Rectal smooth muscle tissue (tissue), 1 donor: ENCODE results near the gene ZFP3.
"Not testable (repeated sequence)": the region's sequence is repeated elsewhere in the genome, so short reads cannot be mapped to it uniquely, and the experiment has no call there.

Experiments used
- H3K27ac ChIP-seq: one replicate; pipeline ENCODE4 v1.7.0; 2013; ENCODE audit warnings: low read depth, low read length, inconsistent platforms
- H3K27me3 ChIP-seq: one replicate; pipeline ENCODE4 v1.7.0; 2013; ENCODE audit warnings: low read length; ENCODE audit not compliant: control insufficient read depth, insufficient read depth
- H3K36me3 ChIP-seq: one replicate; pipeline ENCODE4 v1.7.0; 2013; ENCODE audit warnings: low read length; ENCODE audit not compliant: control insufficient read depth, insufficient read depth
- H3K4me1 ChIP-seq: one replicate; pipeline ENCODE4 v1.7.0; 2013; ENCODE audit warnings: low read length; ENCODE audit not compliant: control insufficient read depth, insufficient read depth
- H3K4me3 ChIP-seq: one replicate; pipeline ENCODE4 v1.7.0; 2013; ENCODE audit warnings: low read length
- H3K9ac ChIP-seq: one replicate; pipeline ENCODE4 v1.7.0; 2013; ENCODE audit warnings: low read length

The ZFP3 gene

DNA sequence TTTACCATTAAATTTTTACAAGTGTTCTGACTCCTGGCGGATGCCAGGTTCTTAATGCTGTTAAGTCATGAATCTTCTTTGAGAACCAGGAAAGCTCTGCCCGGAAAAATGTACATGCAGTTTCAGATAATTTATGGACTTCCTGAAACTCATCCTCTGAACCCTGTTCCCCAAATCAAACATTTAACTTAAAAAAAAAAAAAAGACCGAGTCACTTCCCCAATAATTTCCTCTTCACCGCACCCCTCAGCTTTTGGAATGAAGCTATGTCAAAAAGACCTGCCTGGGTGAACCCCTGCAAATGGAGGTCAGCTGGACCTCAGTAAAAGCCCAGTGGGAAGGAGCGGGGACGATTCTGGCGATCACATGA, 18.4 kb downstream of the ZFP3 start:
- Histone ChIP-seq H3K4me1 (no peaks in the 10 kb centered on the region), H3K27ac (no peak overlapping the region), H3K27me3 (no peaks in the 10 kb centered on the region), H3K36me3 (peaks cover 8% of the 10 kb centered on the region), H3K9ac (peak overlapping the region; percentile 35), H3K4me3 (peak overlapping the region; percentile 73)

GRCh38 chr17:5097101-5097834, 19.0 kb downstream of the ZFP3 start:
- H3K9ac ChIP-seq = peak overlapping the region; percentile 35
- peak overlapping the region; percentile 73 for H3K4me3 ChIP-seq
- no peaks in the 10 kb centered on the region for H3K27me3 ChIP-seq
- H3K36me3 ChIP-seq = peaks cover 3% of the 10 kb centered on the region
- H3K27ac ChIP-seq = peak overlapping the region; percentile 33
- H3K4me1 ChIP-seq = no peaks in the 10 kb centered on the region

DNA sequence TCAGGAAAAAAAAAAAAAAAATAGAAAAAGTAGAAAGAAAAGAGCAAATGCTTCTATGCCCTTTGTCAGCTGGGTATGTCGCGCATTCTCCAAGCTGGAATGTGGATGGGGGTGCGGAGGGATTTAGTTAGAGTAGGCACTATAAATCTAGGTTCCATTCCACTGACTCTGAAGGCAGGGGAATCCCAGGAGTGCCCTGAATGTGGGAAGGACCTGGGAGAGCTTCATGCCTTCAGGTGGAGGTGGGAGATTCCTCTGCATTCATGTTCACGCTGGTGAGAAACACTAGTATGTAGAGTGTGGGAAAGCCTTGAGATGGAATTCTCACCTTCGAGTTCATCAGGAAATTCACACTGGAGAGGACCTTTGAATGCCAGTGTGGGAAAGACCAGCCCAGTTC, 21.0 kb downstream of the ZFP3 start:
- no peak overlapping the region for H3K27ac ChIP-seq
- no peaks in the 10 kb centered on the region for H3K4me1 ChIP-seq
- no peak overlapping the region for H3K4me3 ChIP-seq
- H3K27me3 ChIP-seq = no peaks in the 10 kb centered on the region
- H3K36me3 ChIP-seq = no peaks in the 10 kb centered on the region
- H3K9ac ChIP-seq = no peak overlapping the region

DNA sequence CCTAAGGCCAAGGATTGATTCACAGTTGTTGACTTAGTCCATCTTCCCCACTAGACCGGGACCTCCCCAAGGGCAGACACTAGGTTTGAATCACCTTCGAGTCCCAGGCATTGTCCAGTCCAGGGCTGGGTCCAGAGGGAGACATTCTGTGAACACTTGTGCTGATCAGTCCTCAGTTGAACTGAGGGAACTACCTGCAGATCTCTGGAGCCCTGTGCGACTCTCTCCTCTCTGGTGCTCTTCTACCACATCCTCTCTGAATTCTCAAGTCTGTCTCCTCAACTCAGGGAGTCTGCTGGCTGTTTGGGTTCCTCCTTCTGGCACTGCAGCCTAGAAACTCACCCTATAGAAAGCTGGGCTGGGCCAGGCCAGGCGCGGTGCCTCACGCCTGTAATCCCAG, 22.6 kb downstream of the ZFP3 start:
- Histone ChIP-seq H3K9ac (no peak overlapping the region), H3K27ac (no peak overlapping the region), H3K4me1 (no peaks in the 10 kb centered on the region), H3K36me3 (no peaks in the 10 kb centered on the region), H3K4me3 (no peak overlapping the region), H3K27me3 (no peaks in the 10 kb centered on the region)

- H3K36me3 ChIP-seq = peaks cover 7% of the 10 kb centered on the region
- no peak overlapping the region for H3K27ac ChIP-seq
- H3K9ac ChIP-seq = no peak overlapping the region
- H3K4me1 ChIP-seq = peaks cover 7% of the 10 kb centered on the region
- no peaks in the 10 kb centered on the region for H3K27me3 ChIP-seq
- peak overlapping the region; percentile 79 for H3K4me3 ChIP-seq
Measured at GRCh38 chr17:5110816-5111215, 32.5 kb downstream of the ZFP3 start.

GRCh38 chr17:5111402-5112204, 33.3 kb downstream of the ZFP3 start, which contains the start of gene ZNF232:
Gene ZNF232 (minus strand): TSS chr17:5111878. CDS start chr17:5111822, 56 bp downstream.
- Histone ChIP-seq H3K36me3 (peaks cover 7% of the 10 kb centered on the region), H3K27ac (peak within 1 kb of the TSS; percentile 76), H3K9ac (peak within 1 kb of the TSS; percentile 70), H3K4me3 (peak within 1 kb of the TSS; percentile 79), H3K4me1 (peaks cover 7% of the 10 kb centered on the region), H3K27me3 (no peaks in the 10 kb centered on the region)

GRCh38 chr17:5115673-5116651, 37.7 kb downstream of the ZFP3 start, which contains the start of gene USP6:
Gene USP6 (plus strand): TSS chr17:5116032. CDS start chr17:5130368, 14,336 bp downstream.
- Histone ChIP-seq H3K4me1 (peaks cover 3% of the 10 kb centered on the region), H3K36me3 (no peaks in the 10 kb centered on the region), H3K27me3 (peaks cover 3% of the 10 kb centered on the region), H3K9ac (no peak within 1 kb of the TSS), H3K27ac (no peak within 1 kb of the TSS), H3K4me3 (no peak within 1 kb of the TSS)

DNA sequence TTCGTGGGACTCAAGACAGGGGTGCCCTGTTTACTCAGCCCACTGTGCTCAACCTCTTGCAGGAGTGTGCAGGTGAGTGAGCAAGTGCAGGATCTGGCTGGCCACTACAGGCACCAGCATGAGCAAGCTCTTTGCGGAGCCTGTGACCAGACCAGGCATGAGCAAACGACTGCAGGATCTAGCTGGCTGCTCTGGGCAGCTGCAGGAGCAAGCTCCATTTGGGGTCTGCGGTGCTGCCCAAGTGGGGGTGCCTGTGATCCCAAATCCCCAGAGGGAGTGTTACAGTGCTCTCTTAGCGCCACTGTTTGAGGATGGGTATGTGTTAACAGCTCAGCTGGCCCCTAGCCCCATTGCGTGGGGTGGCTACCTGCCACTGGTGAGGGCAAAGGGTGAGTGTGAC, 40.0 kb downstream of the ZFP3 start:
- no peaks in the 10 kb centered on the region for H3K4me1 ChIP-seq
- no peaks in the 10 kb centered on the region for H3K36me3 ChIP-seq
- H3K4me3 ChIP-seq = no peak overlapping the region
- peaks cover 3% of the 10 kb centered on the region for H3K27me3 ChIP-seq
- no peak overlapping the region for H3K9ac ChIP-seq
- H3K27ac ChIP-seq = no peak overlapping the region

GRCh38 chr17:5120036-5120435, 41.8 kb downstream of the ZFP3 start:
- Histone ChIP-seq H3K27me3 (peaks cover 9% of the 10 kb centered on the region), H3K4me3 (no peak overlapping the region), H3K36me3 (no peaks in the 10 kb centered on the region), H3K4me1 (no peaks in the 10 kb centered on the region), H3K9ac (no peak overlapping the region), H3K27ac (no peak overlapping the region)

- not testable (repeated sequence) for H3K27me3 ChIP-seq, H3K27ac ChIP-seq, H3K36me3 ChIP-seq, H3K4me3 ChIP-seq, H3K4me1 ChIP-seq, H3K9ac ChIP-seq
Measured at GRCh38 chr17:5120436-5121185, 42.3 kb downstream of the ZFP3 start.

DNA sequence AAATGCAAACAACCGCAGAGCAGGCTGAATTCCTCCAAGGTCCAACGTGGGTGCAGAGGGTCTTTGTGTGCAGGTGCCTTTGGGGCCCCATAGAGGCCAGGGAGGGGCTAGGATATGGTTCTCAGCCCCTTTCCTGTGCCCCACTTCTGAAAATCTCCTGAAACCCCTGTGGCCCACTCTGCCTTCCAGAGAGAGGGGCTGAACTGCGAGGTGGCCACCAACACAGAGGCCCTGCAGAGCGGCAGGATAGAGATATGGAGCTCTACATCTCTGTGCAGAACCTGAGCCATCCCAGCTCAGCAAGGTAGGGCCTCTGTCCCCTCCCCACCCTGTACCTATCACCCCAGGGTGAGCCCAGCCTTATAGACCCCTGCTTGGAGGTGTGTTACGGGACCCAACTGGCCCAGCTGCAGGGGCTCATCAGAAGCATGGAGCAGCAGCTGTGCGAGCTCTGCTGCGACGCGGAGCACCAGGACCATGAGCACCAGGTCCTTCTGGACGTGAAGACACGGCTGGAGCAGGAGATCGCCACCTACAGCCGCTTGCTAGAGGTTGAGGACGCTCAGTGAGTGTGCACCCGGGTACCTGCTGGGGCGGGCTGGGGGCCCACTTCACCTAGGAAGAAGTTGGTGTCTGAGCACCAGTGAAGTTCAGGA, 43.0 kb downstream of the ZFP3 start:
- H3K36me3 ChIP-seq = no peaks in the 10 kb centered on the region
- H3K9ac ChIP-seq = no peak overlapping the region
- no peak overlapping the region for H3K4me3 ChIP-seq
- no peak overlapping the region for H3K27ac ChIP-seq
- H3K27me3 ChIP-seq = peaks cover 9% of the 10 kb centered on the region
- no peaks in the 10 kb centered on the region for H3K4me1 ChIP-seq
